PC-3 (cell line): ENCODE measurements around the gene TOM1L2. TPM values are rescaled to one million over a fixed set of nuclear protein-coding genes. Genes with fewer than 3 reads are reported as not detected.

ENCODE experiments used
- ATAC-seq: fragments of 200-7000 bp; cut with Tn5 transposase; 2 replicates; pipeline ENCODE4 v1.9.1; 2020; ENCODE audit warnings: mild to moderate bottlenecking, moderate library complexity
- BruUV-seq: library from RNA; stranded (reverse); fragments of 400-500 nt; replicated peaks from 2 replicates; lab custom pipeline; 2021; lab: Mats Ljungman, UMichigan
- CTCF ChIA-PET: fragments of 300-600 bp; sonication (Branson Sonifier 250); formaldehyde crosslinking; loops from one replicate; lab custom pipeline; 2022; ENCODE audit warnings: antibody characterized with exemption; lab: Charles Lee
- POLR2A ChIA-PET: fragments of 300-600 bp; sonication (Branson Sonifier 250); formaldehyde crosslinking; loops from one replicate; lab custom pipeline; 2022; ENCODE audit warnings: antibody characterized with exemption; ENCODE audit not compliant: unreplicated experiment; lab: Charles Lee
- DNase-seq: peaks from one replicate; pipeline ENCODE4 v3.0.0-alpha.2; 2015
- H2AFZ ChIP-seq: fragments of 300-600 bp; sonication (generic); 2 replicates; pipeline ENCODE4 v1.6.0; 2016; ENCODE audit warnings: antibody characterized with exemption, low read length
- H3F3A ChIP-seq: fragments of 300-600 bp; sonication (generic); one replicate; pipeline ENCODE4 v1.6.0; 2017; ENCODE audit warnings: antibody characterized with exemption, low read length, control low read depth, mild to moderate bottlenecking; ENCODE audit not compliant: unreplicated experiment
- H3K27ac ChIP-seq: fragments of 300-600 bp; sonication (generic); 2 replicates; pipeline ENCODE4 v1.5.1; 2016; ENCODE audit warnings: mild to moderate bottlenecking, low read length
- H3K27me3 ChIP-seq: fragments of 300-600 bp; sonication (generic); 2 replicates; pipeline ENCODE4 v1.6.1; 2016; ENCODE audit warnings: low read length, mixed read lengths
- H3K36me3 ChIP-seq: fragments of 300-600 bp; sonication (generic); 2 replicates; pipeline ENCODE4 v1.6.1; 2016; ENCODE audit warnings: low read depth, mixed run types, low read length, mixed read lengths
- H3K4me1 ChIP-seq: fragments of 300-600 bp; sonication (generic); 2 replicates; pipeline ENCODE4 v1.5.1; 2016; ENCODE audit warnings: low read length; ENCODE audit not compliant: insufficient read depth
- H3K4me2 ChIP-seq: fragments of 300-600 bp; sonication (generic); 2 replicates; pipeline ENCODE4 v1.6.0; 2016; ENCODE audit warnings: low read length
- H3K4me3 ChIP-seq: fragments of 300-600 bp; sonication (generic); 2 replicates; pipeline ENCODE4 v1.5.1; 2016; ENCODE audit warnings: mild to moderate bottlenecking, low read length, mixed read lengths
- H3K79me2 ChIP-seq: fragments of 300-600 bp; sonication (generic); 2 replicates; pipeline ENCODE4 v1.6.1; 2017; ENCODE audit warnings: low read length, mixed read lengths
- H3K9ac ChIP-seq: fragments of 300-600 bp; sonication (generic); 2 replicates; pipeline ENCODE4 v1.6.0; 2016; ENCODE audit warnings: mild to moderate bottlenecking, low read length
- H3K9me2 ChIP-seq: fragments of 300-600 bp; sonication (generic); replicated peaks from 2 replicates; pipeline ENCODE4 v1.6.1; 2016; ENCODE audit warnings: mixed run types, low read length, mixed read lengths
- H3K9me3 ChIP-seq: fragments of 300-600 bp; sonication (generic); 2 replicates; pipeline ENCODE4 v1.6.1; 2016; ENCODE audit warnings: low read length, mixed read lengths
- H4K20me1 ChIP-seq: fragments of 300-600 bp; sonication (generic); 2 replicates; pipeline ENCODE4 v1.6.1; 2016; ENCODE audit warnings: low read length, mixed read lengths
- EZH2 ChIP-seq: fragments of 300-600 bp; sonication (generic); IDR thresholded peaks from one replicate; pipeline ENCODE4 v1.6.1; 2017; ENCODE audit warnings: antibody characterized with exemption, mild to moderate bottlenecking, low read length; ENCODE audit not compliant: unreplicated experiment
- EZH2phosphoT487 ChIP-seq: fragments of 300-600 bp; sonication (generic); IDR thresholded peaks from 2 replicates; pipeline ENCODE4 v1.6.1; 2018; ENCODE audit warnings: mild to moderate bottlenecking, antibody characterized with exemption, low read length, borderline replicate concordance
- intact Hi-C: fragments of 100-400 bp; cut with micrococcal nuclease; formaldehyde crosslinking; loops from 2 replicates; pipeline ENCODE4 v1.9.0; 2023
- total RNA-seq: library from RNA; depleted of rRNA; stranded (reverse); fragments of >200 nt; gene quantifications from 2 replicates; pipeline ENCODE4 v1.2.3, GENCODE V29; 2014
- TF ChIP-seq, protein P1 (sequence below): fragments of 300-600 bp; sonication (generic); conservative IDR thresholded peaks from 2 replicates; pipeline ENCODE4 v1.5.1; 2017; ENCODE audit warnings: antibody characterized with exemption, low read depth, mild to moderate bottlenecking, low read length

Gene TOM1L2
- total RNA-seq, 1 experiment from 2014 or later, result 53.3 TPM

DNA sequence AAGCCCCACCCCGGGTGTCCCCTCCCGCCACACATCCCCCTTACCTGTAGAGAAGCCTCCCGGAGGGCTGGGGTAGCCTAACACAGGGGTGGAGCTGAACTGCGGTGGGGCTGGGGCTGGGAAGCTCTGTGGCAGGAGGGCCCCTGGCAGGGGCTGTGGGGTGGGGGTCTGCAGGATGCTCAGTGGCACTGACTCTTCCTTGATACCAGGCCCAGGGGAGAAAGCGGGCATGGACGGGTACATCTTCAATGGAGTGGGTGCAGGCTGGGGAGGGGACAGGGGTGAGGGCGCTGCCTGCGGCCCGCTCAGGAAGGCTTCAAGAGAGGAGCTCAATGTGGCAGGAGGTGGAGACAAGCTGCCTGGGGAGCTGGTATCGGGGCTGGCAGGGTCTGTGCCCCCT, 152.2 kb downstream of the TOM1L2 start:
- Histone ChIP-seq H3K9me2 (no peaks in the 10 kb centered on the region), H2AFZ (no peak overlapping the region), H3K27ac (peak overlapping the region; percentile 52), H3K36me3 (peaks cover 38% of the 10 kb centered on the region), H3K9me3 (no peaks in the 10 kb centered on the region), H3K4me1 (peaks cover 67% of the 10 kb centered on the region), H3K79me2 (peaks cover 49% of the 10 kb centered on the region), H3K27me3 (no peaks in the 10 kb centered on the region), H3K4me3 (peak overlapping the region; percentile 5; the same call in 1 of the 2 replicates), H3F3A (no peaks in the 10 kb centered on the region), H4K20me1 (peaks cover 39% of the 10 kb centered on the region; the same call in 1 of the 2 replicates), H3K9ac (no peak overlapping the region), H3K4me2 (peak overlapping the region; percentile 89)
- ChIA-PET CTCF (no interaction called here), POLR2A (no interaction called here)
- ATAC-seq (no peak), DNase-seq (no peak)
- intact Hi-C loops, result no loop called here
- TF ChIP-seq EZH2phosphoT487 (no peak), EZH2 (no peak)
- TF ChIP-seq, protein P1, sequence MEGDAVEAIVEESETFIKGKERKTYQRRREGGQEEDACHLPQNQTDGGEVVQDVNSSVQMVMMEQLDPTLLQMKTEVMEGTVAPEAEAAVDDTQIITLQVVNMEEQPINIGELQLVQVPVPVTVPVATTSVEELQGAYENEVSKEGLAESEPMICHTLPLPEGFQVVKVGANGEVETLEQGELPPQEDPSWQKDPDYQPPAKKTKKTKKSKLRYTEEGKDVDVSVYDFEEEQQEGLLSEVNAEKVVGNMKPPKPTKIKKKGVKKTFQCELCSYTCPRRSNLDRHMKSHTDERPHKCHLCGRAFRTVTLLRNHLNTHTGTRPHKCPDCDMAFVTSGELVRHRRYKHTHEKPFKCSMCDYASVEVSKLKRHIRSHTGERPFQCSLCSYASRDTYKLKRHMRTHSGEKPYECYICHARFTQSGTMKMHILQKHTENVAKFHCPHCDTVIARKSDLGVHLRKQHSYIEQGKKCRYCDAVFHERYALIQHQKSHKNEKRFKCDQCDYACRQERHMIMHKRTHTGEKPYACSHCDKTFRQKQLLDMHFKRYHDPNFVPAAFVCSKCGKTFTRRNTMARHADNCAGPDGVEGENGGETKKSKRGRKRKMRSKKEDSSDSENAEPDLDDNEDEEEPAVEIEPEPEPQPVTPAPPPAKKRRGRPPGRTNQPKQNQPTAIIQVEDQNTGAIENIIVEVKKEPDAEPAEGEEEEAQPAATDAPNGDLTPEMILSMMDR, result no peak
- BruUV-seq, result no TSS peak

DNA sequence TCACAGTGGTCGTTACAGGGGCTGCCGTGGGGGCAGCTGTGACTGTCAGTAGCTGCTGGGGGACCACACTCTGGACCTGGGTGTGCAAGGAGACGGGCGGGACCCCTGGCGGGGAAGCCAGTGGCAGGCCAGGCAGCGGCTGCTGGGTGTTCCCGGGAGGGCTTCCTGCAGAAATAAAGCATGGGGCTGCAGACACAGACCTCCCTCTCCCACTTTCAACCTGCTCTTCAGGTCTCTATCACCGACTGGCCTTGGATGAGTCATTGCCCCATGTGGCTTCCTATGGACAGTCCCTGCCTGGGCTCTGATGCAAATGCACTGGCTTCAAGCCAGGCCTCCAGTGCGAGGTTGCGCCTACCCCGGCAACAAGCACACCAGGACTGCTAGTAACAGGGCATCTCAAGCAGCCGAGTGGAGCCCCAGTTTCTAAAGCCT, 152.6 kb downstream of the TOM1L2 start:
- H3K9ac ChIP-seq, result no peak overlapping the region

DNA sequence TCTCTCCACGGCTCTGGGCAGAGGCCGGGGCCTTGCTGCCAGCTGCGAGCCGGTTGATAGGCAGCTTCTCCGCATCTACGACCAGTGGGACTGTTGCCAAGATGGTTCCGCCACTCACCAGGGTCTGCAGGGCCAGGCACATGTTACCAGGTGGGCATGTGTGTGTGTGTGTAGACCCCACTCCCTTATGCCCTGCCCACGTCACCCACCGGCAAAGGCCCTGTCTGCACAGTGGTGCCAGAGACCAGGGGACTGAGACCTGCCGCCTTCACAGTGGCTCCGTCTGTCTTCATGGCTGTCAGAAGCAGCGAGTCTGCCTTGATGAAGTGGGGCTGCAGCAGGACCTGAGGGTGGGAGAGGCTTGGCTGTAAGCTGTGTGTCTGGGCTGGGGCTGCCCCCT, 153.1 kb downstream of the TOM1L2 start:
- peak overlapping the region; percentile 29 for H3K27ac ChIP-seq
- no peak overlapping the region for H3K4me3 ChIP-seq
- peak overlapping the region; percentile 18; the same call in 1 of the 2 replicates for H3K4me2 ChIP-seq
- H3K27me3 ChIP-seq, result no peaks in the 10 kb centered on the region
- intact Hi-C loops, result no loop called here
- H4K20me1 ChIP-seq, result peaks cover 39% of the 10 kb centered on the region; the same call in 1 of the 2 replicates
- H3K79me2 ChIP-seq, result peaks cover 39% of the 10 kb centered on the region
- ATAC-seq (no peak), DNase-seq (no peak)
- POLR2A ChIA-PET, result no interaction called here
- H3K9me3 ChIP-seq, result no peaks in the 10 kb centered on the region
- no peaks in the 10 kb centered on the region for H3F3A ChIP-seq
- peaks cover 47% of the 10 kb centered on the region for H3K36me3 ChIP-seq
- H2AFZ ChIP-seq, result no peak overlapping the region
- H3K4me1 ChIP-seq, result peaks cover 58% of the 10 kb centered on the region
- no peak overlapping the region for H3K9ac ChIP-seq
- no peaks in the 10 kb centered on the region for H3K9me2 ChIP-seq
- no TSS peak for BruUV-seq
- no peak for TF ChIP-seq EZH2phosphoT487
- TF ChIP-seq EZH2, result no peak
- TF ChIP-seq, protein P1, result no peak
- CTCF ChIA-PET, result no interaction called here

More for the DNA sequence above, 152.6 kb downstream of the TOM1L2 start:
- no peaks in the 10 kb centered on the region for H3F3A ChIP-seq
- H3K79me2 ChIP-seq, result peaks cover 44% of the 10 kb centered on the region
- peaks cover 39% of the 10 kb centered on the region; the same call in 1 of the 2 replicates for H4K20me1 ChIP-seq
- H2AFZ ChIP-seq, result no peak overlapping the region
- H3K27ac ChIP-seq, result peak overlapping the region; percentile 52
- H3K4me2 ChIP-seq, result peak overlapping the region; percentile 89
- no peaks in the 10 kb centered on the region for H3K27me3 ChIP-seq
- ChIA-PET CTCF (no interaction called here), POLR2A (no interaction called here)
- intact Hi-C loops, result no loop called here
- ATAC-seq, result peak; percentile 35
- no peaks in the 10 kb centered on the region for H3K9me2 ChIP-seq
- peaks cover 43% of the 10 kb centered on the region for H3K36me3 ChIP-seq
- peak; percentile 97 for DNase-seq
- TF ChIP-seq, protein P1, result no peak
- TF ChIP-seq EZH2phosphoT487 (no peak), EZH2 (no peak)
- peaks cover 62% of the 10 kb centered on the region for H3K4me1 ChIP-seq
- H3K4me3 ChIP-seq, result no peak overlapping the region
- H3K9me3 ChIP-seq, result no peaks in the 10 kb centered on the region
- no TSS peak for BruUV-seq
